Activated CD4-positive, alpha-beta memory T cell treated with anti-CD3 and anti-CD28 coated beads for 36 hours (primary cell): ENCODE measurements around the gene GLIS2. TPM values are rescaled to one million over a fixed set of nuclear protein-coding genes. Genes with fewer than 3 reads are reported as not detected.

Experiments
- CTCF ChIA-PET: fragments of 350-600 bp; sonication (Branson Sonifier 250); formaldehyde crosslinking; loops from one replicate; lab custom pipeline; 2021; ENCODE audit warnings: antibody characterized with exemption, inconsistent platforms; lab: Charles Lee
- POLR2A ChIA-PET: fragments of 350-600 bp; sonication (Branson Sonifier 250); formaldehyde crosslinking; loops from one replicate; lab custom pipeline; 2021; ENCODE audit warnings: antibody characterized with exemption; lab: Charles Lee
- DNase-seq: peaks from one replicate; pipeline ENCODE4 v3.0.0-alpha.2; 2020
- H3K27ac Mint-ChIP-seq: one replicate; pipeline ENCODE4 v1.8.0; 2021; ENCODE audit warnings: mixed read lengths
- H3K27me3 Mint-ChIP-seq: one replicate; pipeline ENCODE4 v1.8.0; 2021; ENCODE audit warnings: mixed read lengths
- H3K36me3 Mint-ChIP-seq: one replicate; pipeline ENCODE4 v1.8.0; 2021; ENCODE audit warnings: mixed read lengths
- H3K4me1 Mint-ChIP-seq: one replicate; pipeline ENCODE4 v1.8.0; 2021; ENCODE audit warnings: low read depth, mixed read lengths
- H3K4me3 Mint-ChIP-seq: one replicate; pipeline ENCODE4 v1.8.0; 2021; ENCODE audit warnings: mild to moderate bottlenecking, mixed read lengths
- H3K9me3 Mint-ChIP-seq: one replicate; pipeline ENCODE4 v1.8.0; 2021; ENCODE audit warnings: mixed read lengths
- intact Hi-C: fragments of 100-400 bp; cut with micrococcal nuclease; formaldehyde crosslinking; loops from one replicate; pipeline ENCODE4 v1.15.1; 2023
- total RNA-seq, 2 experiments: library from RNA; stranded (reverse); gene quantifications; one replicate each; pipeline ENCODE4 v1.2.3, GENCODE V29; 2021

GLIS2 gene
- total RNA-seq, 2 experiments from 2014 or later: 0.52 to 0.68 TPM

- no peaks in the 10 kb centered on the region for H3K9me3 Mint-ChIP-seq
- CTCF ChIA-PET: interaction anchor here (1.2 to 1.5 kb wide), 3 partner anchors 13 to 26 kb away, joined by 3 to 4 read pairs (median 4); no protein-coding TSS in a partner anchor
- POLR2A ChIA-PET: interaction anchor here (0.9 kb wide), 1 partner anchor 41 kb away, joined by 3 read pairs; the partner anchor contains the start of gene TFAP4
- H3K27me3 Mint-ChIP-seq: peaks cover 13% of the 10 kb centered on the region
- intact Hi-C loops: no loop called here
- DNase-seq: peak; percentile 46
- no peaks in the 10 kb centered on the region for H3K36me3 Mint-ChIP-seq
- H3K27ac Mint-ChIP-seq: no peak overlapping the region
- peak overlapping the region; percentile 71 for H3K4me3 Mint-ChIP-seq
- H3K4me1 Mint-ChIP-seq: peaks cover 12% of the 10 kb centered on the region
Measured at GRCh38 chr16:4314532-4315185, 1.2 kb upstream of the GLIS2 start.

DNA sequence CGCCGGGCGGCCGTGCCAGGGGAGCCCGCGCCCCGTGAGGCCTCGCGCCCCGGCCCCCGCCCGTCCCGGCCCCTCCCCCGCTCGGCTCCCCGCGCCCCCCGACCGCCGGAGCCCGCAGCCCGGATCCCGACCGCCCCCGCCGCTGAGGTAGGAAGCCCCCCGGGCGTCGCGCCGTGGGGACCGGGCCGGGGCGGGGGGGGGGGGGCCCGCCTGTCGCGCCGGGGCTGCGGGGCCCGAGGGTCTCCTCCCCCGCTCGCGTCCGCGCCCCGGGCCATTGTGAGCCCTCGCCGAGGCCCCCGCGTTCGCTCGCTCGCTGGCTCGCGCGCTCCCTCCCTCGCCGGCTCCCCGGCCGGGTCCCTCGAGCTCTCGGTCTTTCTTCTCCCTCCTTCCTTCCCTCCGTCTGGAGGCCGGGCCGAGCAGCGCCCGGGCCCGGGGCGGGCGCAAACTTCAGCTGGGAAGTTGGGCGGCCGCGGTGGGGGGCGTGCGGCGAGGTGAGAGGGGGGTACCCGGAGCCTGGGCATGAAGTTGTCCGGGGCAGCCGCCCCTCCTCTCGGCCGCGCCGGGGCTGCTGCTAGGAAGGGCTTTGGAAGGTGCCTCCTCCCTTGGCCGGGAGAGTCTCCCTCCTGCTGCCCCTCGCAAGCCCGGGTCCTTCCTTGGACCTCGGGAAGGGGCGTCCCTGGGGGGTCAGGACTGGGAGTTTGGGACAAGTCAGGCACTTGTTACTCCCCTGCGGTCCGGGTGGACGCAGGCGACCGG, 419 bp downstream of the GLIS2 start:
- Mint-ChIP-seq H3K9me3 (no peaks in the 10 kb centered on the region), H3K27ac (no peak overlapping the region), H3K4me1 (peaks cover 12% of the 10 kb centered on the region), H3K36me3 (no peaks in the 10 kb centered on the region), H3K27me3 (peaks cover 13% of the 10 kb centered on the region), H3K4me3 (no peak overlapping the region)
- CTCF ChIA-PET: no interaction called here
- intact Hi-C loops: no loop called here
- POLR2A ChIA-PET: no interaction called here
- no peak for DNase-seq

DNA sequence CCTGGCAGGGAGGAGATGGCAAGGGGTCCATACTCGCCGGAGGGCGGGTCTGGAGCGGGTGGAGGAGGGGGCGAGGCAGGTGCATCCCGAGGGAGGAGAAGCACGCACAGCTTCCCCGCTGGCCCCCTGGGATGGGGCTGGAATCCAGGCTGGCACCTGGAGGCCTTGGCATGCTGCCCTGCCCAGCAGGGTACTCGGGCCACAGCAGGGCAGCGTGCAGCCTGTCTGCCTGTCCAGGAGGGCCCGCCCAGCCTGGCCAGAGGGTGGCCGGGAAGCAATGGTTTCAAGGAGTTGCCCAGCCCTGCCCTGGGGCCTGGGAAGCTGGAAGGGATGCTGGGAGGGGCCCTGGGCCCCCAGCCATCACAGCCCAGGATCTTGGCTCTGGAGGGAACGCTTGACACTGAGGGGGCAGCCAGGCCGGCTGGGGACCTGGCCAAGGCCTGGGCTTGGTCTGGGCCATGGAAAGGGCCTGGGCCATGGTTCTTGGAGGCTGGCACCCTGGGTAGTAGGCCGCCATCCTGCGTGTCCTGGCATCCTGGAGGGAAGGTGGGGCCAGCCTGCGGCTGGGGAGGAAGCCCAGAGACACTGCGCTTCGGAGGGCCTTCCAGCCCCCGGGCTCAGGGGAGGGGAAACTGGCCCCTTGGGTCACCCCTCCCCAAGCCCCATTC, 1.1 kb downstream of the GLIS2 start:
- H3K4me3 Mint-ChIP-seq: no peak overlapping the region
- H3K9me3 Mint-ChIP-seq: no peaks in the 10 kb centered on the region
- DNase-seq: no peak
- POLR2A ChIA-PET: no interaction called here
- peaks cover 12% of the 10 kb centered on the region for H3K4me1 Mint-ChIP-seq
- no peaks in the 10 kb centered on the region for H3K36me3 Mint-ChIP-seq
- intact Hi-C loops: no loop called here
- CTCF ChIA-PET: interaction anchor here (1.1 to 1.3 kb wide), 2 partner anchors 9 to 11 kb away, joined by 4 to 5 read pairs; no protein-coding TSS in a partner anchor
- no peak overlapping the region for H3K27ac Mint-ChIP-seq
- peaks cover 13% of the 10 kb centered on the region for H3K27me3 Mint-ChIP-seq

- no peaks in the 10 kb centered on the region for H3K36me3 Mint-ChIP-seq
- DNase-seq: no peak
- no peak overlapping the region for H3K4me3 Mint-ChIP-seq
- H3K27ac Mint-ChIP-seq: no peak overlapping the region
- POLR2A ChIA-PET: no interaction called here
- peaks cover 13% of the 10 kb centered on the region for H3K27me3 Mint-ChIP-seq
- CTCF ChIA-PET: interaction anchor here (1.1 to 1.3 kb wide), 2 partner anchors 10 kb away, joined by 4 to 5 read pairs; no protein-coding TSS in a partner anchor
- intact Hi-C loops: no loop called here
- H3K9me3 Mint-ChIP-seq: no peaks in the 10 kb centered on the region
- peaks cover 12% of the 10 kb centered on the region for H3K4me1 Mint-ChIP-seq
Measured at GRCh38 chr16:4317532-4318450, 1.9 kb downstream of the GLIS2 start.

- H3K4me1 Mint-ChIP-seq: peaks cover 12% of the 10 kb centered on the region
- no peaks in the 10 kb centered on the region for H3K9me3 Mint-ChIP-seq
- H3K4me3 Mint-ChIP-seq: no peak overlapping the region
- DNase-seq: no peak
- H3K27ac Mint-ChIP-seq: no peak overlapping the region
- ChIA-PET POLR2A (no interaction called here), CTCF (interaction anchor here (0.9 to 1.4 kb wide), 2 partner anchors 11 to 65 kb away, joined by 3 to 5 read pairs; no protein-coding TSS in a partner anchor)
- peaks cover 13% of the 10 kb centered on the region for H3K27me3 Mint-ChIP-seq
- intact Hi-C loops: no loop called here
- no peaks in the 10 kb centered on the region for H3K36me3 Mint-ChIP-seq
Measured at GRCh38 chr16:4318451-4318910, 2.6 kb downstream of the GLIS2 start.

GRCh38 chr16:4318967-4319366, 3.1 kb downstream of the GLIS2 start:
- DNase-seq: no peak
- Mint-ChIP-seq H3K27me3 (peaks cover 11% of the 10 kb centered on the region), H3K9me3 (no peaks in the 10 kb centered on the region), H3K4me1 (peaks cover 12% of the 10 kb centered on the region), H3K36me3 (no peaks in the 10 kb centered on the region), H3K27ac (no peak overlapping the region), H3K4me3 (no peak overlapping the region)
- intact Hi-C loops: no loop called here
- POLR2A ChIA-PET: no interaction called here
- CTCF ChIA-PET: interaction anchor here (0.9 to 1.4 kb wide), 2 partner anchors 11 to 65 kb away, joined by 3 to 5 read pairs; no protein-coding TSS in a partner anchor

DNA sequence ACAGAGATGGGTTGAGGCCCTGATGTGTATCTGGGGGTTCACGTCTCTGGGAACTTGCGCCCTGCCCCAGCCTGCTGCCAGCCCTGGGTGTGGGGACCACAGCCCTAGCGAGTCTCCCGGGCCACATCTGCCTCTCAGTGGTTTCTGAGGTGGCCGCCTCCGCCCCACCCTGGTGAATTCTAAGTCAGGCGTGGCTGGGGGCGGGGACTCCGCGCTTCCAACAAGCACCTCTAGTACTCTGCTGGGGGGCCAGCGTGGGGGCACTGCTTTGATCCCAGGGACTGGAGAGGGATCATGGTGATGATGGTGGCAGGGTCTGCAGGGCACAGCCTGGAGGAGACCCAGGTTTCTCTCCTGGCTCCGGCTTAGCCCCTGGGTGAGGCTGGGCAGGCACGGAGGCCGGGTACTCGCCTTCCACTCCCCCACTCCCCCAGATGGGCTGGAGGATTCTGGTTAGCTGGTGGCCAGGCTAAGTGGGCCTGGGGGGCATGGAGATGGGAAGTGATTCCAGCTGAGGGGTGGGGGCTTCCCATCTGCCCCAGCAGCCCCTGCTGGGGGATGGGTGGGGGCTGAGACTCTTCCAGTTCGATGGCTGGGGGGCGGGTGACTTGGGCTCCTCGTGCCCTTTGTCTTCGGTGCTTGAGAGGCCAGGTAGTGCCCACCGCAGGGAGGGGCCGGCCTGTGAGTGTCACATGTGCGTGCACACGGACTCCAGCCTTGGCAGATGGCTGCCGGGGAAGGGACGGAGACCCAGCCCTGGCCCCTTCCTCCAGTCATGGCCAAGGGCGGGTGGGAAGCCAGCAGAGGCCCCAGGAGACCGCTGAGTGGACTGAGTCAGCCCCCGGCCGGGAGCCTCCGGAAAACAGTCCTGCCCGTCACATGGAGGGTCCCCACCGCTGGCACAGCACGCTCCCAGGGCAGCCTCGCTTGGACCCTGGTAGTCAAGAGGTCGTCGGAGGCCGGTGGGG, 3.9 kb downstream of the GLIS2 start:
- no peaks in the 10 kb centered on the region for H3K9me3 Mint-ChIP-seq
- H3K4me3 Mint-ChIP-seq: no peak overlapping the region
- H3K27me3 Mint-ChIP-seq: peaks cover 3% of the 10 kb centered on the region
- no peaks in the 10 kb centered on the region for H3K36me3 Mint-ChIP-seq
- intact Hi-C loops: no loop called here
- POLR2A ChIA-PET: interaction anchor here (0.6 kb wide), 1 partner anchor 19 kb away, joined by 3 read pairs; no protein-coding TSS in a partner anchor
- no peak overlapping the region for H3K27ac Mint-ChIP-seq
- CTCF ChIA-PET: interaction anchor here (1.4 kb wide), 1 partner anchor 66 kb away, joined by 5 read pairs; no protein-coding TSS in a partner anchor
- DNase-seq: peak; percentile 71
- peaks cover 7% of the 10 kb centered on the region for H3K4me1 Mint-ChIP-seq

DNA sequence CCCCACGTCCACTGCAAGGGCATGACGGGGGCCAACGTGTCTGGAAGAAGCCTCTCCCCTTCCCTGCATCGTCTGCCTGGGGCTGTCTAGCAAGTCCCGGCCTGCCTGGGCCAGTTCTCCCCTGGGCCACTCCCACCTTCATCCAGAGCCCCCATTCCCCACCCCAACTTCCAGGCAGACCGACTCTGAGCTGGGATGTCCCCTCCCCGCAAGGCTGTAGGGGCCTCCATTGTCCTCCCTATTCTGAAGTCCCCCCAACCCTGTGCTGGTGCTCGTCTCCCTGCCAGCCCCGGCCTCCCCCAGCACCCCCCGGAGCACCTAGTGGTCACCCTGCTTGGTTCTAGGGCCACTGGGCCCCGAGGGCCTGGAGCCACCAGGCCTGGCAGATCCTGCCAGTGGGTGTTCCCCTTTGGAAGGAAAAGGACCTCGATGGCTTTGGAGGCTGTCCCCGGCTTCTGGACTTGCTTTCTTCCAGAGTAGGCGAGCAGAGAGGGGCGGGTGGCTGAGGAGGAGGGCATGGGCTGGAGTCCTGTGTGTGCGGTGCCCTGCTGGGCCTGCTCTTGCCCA, 4.8 kb downstream of the GLIS2 start:
- POLR2A ChIA-PET: interaction anchor here (0.6 kb wide), 1 partner anchor 19 kb away, joined by 3 read pairs; no protein-coding TSS in a partner anchor
- CTCF ChIA-PET: no interaction called here
- Mint-ChIP-seq H3K9me3 (no peaks in the 10 kb centered on the region), H3K36me3 (no peaks in the 10 kb centered on the region), H3K27me3 (no peaks in the 10 kb centered on the region), H3K4me1 (peaks cover 5% of the 10 kb centered on the region), H3K27ac (no peak overlapping the region), H3K4me3 (no peak overlapping the region)
- intact Hi-C loops: no loop called here
- no peak for DNase-seq

- H3K4me1 Mint-ChIP-seq: peaks cover 5% of the 10 kb centered on the region
- intact Hi-C loops: no loop called here
- H3K27me3 Mint-ChIP-seq: no peaks in the 10 kb centered on the region
- H3K27ac Mint-ChIP-seq: no peak overlapping the region
- ChIA-PET POLR2A (no interaction called here), CTCF (interaction anchor here (0.7 kb wide), 1 partner anchor 12 kb away, joined by 3 read pairs; no protein-coding TSS in a partner anchor)
- H3K9me3 Mint-ChIP-seq: no peaks in the 10 kb centered on the region
- DNase-seq: no peak
- H3K36me3 Mint-ChIP-seq: no peaks in the 10 kb centered on the region
- H3K4me3 Mint-ChIP-seq: no peak overlapping the region
Measured at GRCh38 chr16:4321286-4322120, 5.6 kb downstream of the GLIS2 start.
